SK-N-DZ (cell line): ENCODE measurements around the gene FTO.

Experiments
- DNase-seq: peaks from one replicate; pipeline ENCODE4 v3.0.0-alpha.2; 2015; ENCODE audit warnings: low spot score

Gene FTO

GRCh38 chr16:54152362-54153239, 448.6 kb downstream of the FTO start:
- DNase-seq = no peak

GRCh38 chr16:54153240-54153934, 449.4 kb downstream of the FTO start:
- DNase-seq = no peak

DNA sequence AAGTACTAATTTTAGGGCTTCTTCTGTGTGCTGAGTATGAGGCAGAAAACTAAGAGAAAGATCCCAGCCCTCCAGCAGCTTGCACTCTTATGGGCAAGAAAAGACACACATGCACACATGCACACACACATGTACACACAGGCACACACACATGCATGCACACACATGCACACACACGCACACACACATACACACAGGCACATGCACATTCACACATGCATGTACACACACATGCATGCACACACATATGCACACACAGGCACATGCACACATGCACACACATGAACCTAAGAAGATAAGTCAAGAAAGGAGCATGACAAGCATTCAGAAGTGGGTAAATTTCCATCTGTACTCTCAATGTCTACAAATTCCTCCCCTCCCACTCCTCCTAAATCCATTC, 452.4 kb downstream of the FTO start:
- DNase-seq = no peak

DNA sequence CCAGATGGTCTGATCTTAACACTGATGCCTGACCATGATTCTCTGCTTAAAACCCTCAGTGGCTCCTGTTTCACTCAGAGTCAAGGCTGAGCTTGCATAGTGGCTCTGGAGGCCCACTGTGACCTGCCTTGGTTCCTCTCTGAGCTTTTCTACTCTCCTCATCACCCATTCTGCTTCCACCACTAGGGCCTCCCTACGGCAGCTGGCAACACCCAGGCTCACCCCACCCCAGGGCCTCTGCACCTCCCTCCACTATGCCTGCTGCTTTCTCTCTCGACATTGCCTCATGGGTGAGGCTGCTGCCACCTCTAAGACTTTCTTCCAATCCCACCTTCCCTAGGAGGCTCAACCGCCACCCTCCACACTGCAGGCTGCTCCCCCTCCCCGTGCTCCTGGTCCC, 455.0 kb downstream of the FTO start:
- no peak for DNase-seq

- DNase-seq = no peak
Measured at GRCh38 chr16:54159490-54160080, 455.6 kb downstream of the FTO start.

DNA sequence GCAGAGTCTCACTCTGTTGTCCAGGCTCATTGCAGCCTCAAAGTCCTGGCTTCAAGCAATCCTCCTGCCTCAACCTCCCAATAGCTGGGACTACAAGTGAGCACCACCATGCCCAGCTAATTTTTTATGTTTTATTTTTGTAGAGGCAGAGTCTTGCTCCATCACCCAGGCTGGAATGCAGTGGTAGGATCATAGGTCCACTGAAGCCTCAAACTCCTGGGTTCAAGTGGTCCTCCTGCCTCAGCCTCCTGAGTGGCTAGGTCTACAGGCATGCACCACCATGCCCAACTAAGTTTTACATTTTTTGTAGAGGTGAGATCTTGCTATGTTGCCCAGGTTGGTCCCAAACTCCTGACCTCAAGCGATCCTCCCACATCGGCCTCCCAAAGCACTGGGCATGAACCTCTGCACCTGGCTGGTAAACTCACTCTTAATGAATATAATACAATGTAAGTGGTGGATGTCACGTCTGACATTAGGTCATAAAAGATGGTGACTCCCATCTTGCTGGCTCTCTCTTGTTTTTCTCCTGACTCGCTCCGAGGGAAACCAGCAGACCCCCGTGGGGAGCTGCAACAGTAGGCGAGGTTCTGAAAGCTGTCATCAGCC, 456.4 kb downstream of the FTO start:
- no peak for DNase-seq

DNA sequence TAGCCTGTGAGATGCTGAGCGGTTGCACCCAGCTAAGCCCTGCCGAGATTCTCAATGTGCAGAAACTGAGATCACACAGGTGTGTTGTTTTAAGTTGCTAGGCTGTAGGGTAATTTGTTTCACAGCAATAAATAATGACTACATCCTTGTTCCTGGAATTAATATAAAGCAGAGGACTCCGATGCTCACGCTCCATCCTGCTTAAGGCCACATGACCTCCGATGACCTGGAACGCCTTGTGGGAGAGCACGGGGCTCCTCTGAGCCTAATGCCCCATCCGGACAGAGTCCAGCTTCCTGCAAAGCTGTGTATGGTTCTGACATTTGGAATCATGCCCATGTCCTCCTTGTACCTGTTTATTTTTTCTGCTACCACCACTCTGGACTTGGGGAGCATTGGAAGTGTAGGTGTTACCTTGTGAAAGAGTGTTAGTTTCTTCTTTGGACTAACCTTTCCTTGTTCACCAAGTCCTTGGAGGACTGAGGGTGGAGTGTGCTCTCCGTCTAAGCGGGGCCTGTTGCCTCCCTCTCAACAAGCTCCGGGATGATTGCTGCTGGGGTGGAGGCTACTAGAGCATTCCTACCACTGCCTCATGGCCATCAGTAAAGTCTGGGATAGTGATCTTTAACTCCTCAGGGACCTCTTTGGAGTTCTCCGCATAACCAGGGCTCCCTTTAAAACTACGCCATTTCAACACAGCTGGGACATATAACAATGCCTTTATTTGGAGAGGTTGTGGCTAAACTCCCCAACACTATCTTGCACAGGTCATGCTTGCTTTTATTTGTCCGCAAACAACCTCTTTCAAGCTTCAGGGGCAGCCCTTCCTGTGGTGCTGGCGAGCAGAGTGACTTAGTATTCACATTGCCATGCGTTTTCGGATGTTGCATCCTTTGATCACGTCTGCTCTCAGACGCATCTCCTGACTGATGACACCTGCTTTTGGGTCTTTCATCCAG, 457.3 kb downstream of the FTO start:
- DNase-seq = no peak

DNA sequence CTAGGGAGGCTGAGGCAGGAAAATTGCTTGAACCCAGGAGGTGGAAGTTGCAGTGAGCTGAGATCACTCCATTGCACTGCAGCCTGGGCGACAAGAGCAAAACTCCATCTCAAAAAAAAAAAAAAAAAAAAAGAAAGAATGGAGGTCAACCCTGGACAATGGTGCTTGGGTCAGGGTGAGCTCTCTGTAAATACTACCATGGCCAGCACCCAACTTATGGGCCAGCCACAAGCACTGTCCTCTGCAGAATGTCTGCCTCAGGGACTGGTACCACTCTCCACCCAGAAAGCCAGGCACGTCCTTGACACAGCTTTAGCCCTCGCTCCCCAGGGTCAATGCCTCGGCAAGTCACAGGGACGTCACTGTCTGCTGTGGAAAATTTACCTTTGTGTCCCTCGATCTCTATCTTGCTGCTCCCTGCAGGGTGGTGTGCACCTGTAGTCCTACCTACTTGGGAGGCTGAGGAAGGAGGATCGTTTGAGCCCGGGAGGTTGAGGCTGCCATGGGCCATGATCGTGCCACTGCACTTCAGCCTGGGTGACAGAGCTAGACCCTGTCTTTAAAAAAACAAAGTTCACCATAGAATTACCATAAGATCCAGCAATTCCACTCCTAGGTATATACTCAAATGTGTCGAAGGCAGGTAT, 459.4 kb downstream of the FTO start:
- no peak for DNase-seq

GRCh38 chr16:54164789-54165173, 460.8 kb downstream of the FTO start:
- DNase-seq = no peak

- DNase-seq = no peak
Measured at GRCh38 chr16:54165174-54165911, 461.4 kb downstream of the FTO start.

DNA sequence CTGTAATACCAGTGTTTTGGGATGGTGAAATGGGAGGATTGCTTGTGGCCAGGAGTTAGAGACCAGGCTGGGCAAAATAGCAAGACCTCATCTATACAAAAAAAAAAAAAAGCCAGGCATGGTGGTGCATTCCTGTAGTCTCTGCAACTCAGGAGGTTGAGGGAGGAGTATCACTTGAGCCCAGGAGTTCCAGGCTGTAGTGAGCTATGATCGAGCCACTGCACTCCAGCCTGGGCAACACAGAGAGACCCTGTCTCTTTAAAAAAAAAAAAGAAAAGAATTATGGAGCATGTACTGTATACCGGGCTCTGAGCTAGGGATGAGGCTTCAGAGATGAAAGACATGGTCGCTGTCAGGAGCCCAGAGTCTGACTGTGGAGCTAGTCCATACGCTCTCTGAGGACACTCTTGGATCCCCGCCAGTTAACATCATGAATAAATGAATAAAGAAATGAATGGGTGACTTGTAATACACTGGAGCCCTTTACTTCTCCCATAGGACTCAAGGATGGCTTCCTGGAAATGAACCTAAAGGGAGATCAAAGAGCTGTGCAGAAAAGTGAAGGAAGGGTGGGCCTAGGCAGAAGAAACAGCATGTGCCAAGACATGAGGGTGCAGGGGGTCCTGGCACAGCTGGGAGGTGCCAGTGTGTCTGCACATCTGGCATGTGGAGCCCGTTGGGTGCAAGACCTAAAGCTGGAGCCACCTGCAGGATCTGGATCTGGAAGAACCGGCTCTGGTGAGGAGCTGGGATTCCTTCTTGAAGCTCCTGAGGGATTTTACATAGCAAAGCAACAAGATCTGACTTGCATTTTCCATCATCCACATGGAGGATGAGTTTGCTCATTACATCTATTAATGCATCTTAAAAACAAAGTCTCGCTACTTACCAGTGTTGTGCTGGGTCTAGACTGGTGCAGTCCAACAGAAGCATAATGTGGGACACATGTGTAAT, 462.2 kb downstream of the FTO start:
- DNase-seq = no peak

- no peak for DNase-seq
Measured at GRCh38 chr16:54169112-54169511, 465.2 kb downstream of the FTO start.

GRCh38 chr16:54171626-54172537, 467.9 kb downstream of the FTO start:
- peak; percentile 40 for DNase-seq

DNA sequence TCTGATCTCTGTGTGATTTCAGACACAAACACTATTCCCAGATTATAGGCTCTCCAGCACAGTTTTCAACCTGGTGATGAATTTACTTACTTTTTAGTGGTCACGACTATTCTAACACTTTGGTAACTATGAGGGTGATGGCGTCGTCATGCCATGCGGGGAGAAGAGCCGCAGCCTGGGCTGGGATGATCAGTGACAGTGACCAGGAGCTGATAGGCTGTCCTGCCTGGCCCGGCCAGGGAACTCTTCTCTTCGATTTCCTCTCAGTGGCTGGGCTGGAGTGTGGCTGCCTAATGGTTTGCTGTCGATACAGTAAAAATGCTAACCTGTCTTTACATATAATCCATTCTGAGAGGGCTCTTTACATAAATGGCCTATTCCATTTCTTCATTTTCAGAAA, 469.5 kb downstream of the FTO start:
- peak; percentile 13 for DNase-seq

GRCh38 chr16:54174201-54174600, 470.2 kb downstream of the FTO start:
- DNase-seq = peak; percentile 37

DNA sequence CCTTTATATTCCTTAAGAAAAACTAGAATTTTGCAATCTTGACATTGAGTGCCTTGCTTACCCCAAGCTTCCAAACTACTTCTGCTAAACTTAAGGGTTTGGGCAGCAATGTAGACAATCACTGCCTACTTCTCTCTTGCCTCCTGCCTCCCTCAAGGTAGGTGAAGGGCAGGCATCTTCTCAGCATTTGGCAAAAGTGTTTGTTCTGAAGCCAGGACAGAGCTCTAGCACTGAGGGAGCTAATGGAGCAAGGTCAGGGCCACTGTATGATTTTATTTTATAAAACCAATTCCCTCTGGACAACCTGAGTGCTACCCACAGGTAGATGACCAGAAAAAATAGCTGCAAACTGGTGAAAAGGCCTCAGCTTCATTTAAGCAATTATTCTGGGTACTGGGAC, 470.8 kb downstream of the FTO start:
- DNase-seq = no peak

DNA sequence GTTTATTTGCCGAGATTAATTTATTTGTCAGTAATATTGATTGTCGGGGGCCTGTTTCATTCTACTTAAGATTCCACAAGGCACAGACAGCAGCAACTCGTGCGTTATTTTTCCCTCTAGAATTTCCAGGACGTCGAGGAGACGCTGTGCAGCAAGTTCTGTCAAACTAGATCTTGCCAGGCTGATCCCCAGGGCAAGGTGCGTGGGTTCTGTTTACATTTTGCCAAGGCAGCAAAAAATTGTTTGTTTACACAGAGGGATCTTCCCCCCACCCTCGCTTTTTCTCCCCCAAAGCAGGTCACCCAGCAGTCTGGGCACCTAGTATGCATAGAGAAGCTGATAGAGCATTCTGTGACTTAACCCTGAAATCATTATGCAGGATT, 471.2 kb downstream of the FTO start:
- DNase-seq = no peak
